Epithelial cell of prostate (primary cell): ENCODE measurements around the gene PTPRG.

Source experiments
- DNase-seq: peaks from one replicate; pipeline ENCODE4 v3.0.0-alpha.2; 2011; ENCODE audit warnings: low read depth, low spot score
- H3K27ac ChIP-seq: fragments of 450-650 bp; 2 replicates; pipeline ENCODE4 v1.5.1; 2017; ENCODE audit warnings: mild to moderate bottlenecking

PTPRG gene

DNA sequence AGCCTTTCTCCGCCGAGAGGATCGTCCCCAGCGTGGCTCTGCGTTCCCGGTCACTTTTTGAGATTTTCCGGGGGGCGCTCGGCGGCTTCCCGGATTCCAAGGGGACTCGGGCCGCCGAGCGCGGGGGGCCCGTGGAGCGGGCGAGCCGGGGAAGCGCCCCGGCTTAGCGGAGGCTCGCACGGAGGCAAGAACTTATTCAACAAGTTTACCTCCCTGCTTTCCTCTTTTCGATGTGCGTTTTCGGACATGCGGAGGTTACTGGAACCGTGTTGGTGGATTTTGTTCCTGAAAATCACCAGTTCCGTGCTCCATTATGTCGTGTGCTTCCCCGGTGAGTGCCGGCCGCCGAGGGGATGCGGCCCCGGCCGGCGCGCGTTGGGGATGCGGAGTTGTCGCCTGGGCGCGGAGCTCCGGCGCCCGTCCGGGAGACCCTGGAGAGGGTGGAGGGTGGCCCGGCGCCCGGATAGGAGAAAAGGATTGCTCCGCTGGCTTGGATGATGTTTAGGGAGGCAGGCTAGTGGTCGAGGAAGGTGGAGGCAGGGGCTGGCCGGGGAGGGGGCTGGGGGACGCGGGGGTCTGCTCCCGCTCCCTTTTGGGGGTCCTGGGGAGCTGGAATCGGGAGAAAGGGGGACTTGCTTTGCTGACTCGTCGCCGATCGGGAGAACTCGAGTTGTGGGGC is 810 bp downstream of the PTPRG start:
- DNase-seq = no peak
- H3K27ac ChIP-seq = peak overlapping the region; percentile 81

- H3K27ac ChIP-seq = no peak overlapping the region
- no peak for DNase-seq
These were observed 1.4 kb downstream of the PTPRG start for GRCh38 chr3:61562721-61563312.

- no peak overlapping the region for H3K27ac ChIP-seq
These were observed 2.2 kb downstream of the PTPRG start for GRCh38 chr3:61563313-61564271.

GRCh38 chr3:61564395-61565059 is 3.2 kb downstream of the PTPRG start:
- DNase-seq = no peak
- H3K27ac ChIP-seq = no peak overlapping the region

More at GRCh38 chr3:61563313-61564271, 2.2 kb downstream of the PTPRG start:
- DNase-seq = no peak

DNA sequence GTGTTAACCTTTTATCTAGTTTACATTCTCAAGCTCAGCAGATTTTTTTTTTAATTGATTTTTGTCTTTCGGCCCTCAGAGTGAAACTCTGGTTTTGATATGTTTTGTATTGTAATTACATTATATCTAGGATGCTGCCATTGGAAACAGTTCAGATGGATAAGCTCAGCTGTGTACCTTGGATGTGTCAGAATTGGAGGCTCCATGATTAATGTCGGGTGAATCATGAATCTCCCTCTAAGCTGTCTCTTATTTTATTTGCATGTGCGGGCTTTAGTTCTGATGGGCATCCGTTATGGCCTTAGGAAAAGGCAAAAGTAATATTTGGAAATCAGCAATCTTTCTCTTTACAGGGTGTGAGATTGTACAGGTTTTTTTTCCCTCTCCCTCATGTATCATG is 4.2 kb downstream of the PTPRG start:
- no peak overlapping the region for H3K27ac ChIP-seq
- DNase-seq = no peak

- no peak for DNase-seq
- H3K27ac ChIP-seq = no peak overlapping the region
These were observed 6.8 kb downstream of the PTPRG start for GRCh38 chr3:61568127-61568526.

GRCh38 chr3:61569856-61570580 is 8.6 kb downstream of the PTPRG start:
- H3K27ac ChIP-seq = no peak overlapping the region
- DNase-seq = no peak

DNA sequence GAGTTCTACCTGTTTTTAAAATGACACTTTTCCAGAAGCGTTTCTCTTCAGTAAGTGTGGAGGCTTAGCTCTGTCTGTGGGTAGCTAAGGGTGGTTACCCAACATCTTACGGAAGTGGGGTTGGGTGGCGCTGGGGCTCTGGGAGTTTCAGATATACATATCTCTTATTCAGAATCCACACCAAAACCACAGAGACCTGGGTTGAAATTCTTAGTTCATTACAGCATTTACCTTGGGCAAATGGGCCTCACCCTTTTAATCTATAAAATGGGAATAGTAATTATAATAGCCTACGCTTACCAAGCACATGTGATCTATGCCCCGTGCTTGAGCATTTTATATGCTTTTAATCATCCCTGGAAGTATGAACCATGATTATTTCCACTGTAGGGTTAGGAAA is 9.4 kb downstream of the PTPRG start:
- DNase-seq = no peak
- H3K27ac ChIP-seq = no peak overlapping the region

DNA sequence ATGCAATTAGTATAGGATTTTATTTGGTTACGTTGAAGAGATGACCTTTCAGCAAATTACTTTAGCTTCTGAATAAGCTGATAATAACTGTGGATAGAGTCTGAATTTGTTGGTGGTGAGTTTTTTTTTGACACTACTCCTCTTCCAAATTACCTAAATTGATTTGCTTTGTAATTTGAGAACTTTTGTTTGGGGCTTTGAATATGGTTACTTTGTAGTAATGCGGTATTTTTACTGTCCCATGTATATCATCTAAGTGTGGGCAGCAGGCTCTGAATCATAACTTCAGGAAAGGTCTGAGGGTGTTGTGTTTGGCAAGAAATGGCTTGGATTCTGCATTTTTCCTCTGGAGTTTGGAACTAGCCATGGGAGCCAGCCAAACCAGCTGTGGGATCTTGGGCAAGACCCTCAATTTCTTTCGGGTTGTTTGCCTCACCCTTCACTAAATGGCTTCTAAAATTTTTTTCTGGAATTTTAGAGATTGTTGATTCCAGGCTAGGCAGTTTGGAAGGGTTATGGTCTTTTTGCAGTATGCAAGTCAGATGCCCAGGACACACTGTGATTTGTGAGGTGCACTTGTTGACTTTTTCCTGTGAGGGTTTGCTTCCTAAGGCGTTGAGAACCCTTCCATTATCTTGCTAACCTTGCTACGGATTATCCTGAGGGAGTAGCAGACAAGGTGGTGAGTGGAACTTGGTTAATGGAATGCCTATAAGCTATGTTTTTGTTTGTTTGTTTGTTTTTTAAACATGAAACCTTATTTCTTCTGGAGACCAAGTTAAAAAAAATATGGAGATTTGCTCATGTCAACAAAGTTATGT is 10.4 kb downstream of the PTPRG start:
- DNase-seq = no peak

DNA sequence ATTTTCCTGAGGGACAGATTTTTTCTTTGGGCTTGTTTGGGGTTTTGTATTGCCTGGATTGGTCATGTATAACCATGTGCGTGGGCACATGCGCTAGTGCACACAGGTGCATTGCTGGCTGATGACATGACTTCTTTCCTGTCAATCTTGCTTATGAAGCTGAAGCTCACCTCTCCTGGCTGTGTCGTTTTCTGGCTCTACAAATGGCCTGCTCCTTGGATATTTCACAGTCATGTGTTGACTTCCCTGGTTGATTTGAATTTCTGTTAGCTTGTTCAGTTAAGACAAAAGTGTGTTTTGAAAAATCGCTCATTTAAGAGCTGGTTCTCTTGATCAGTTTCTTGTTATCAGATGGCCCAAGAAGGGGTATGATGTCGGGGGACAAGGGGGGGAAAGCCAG is 11.5 kb downstream of the PTPRG start:
- no peak for DNase-seq
- H3K27ac ChIP-seq = no peak overlapping the region

More for the DNA sequence above, 10.4 kb downstream of the PTPRG start:
- no peak overlapping the region for H3K27ac ChIP-seq

GRCh38 chr3:61573441-61573840 is 12.1 kb downstream of the PTPRG start:
- DNase-seq = no peak
- H3K27ac ChIP-seq = no peak overlapping the region

GRCh38 chr3:61574854-61575253 is 13.5 kb downstream of the PTPRG start:
- DNase-seq = no peak
- H3K27ac ChIP-seq = no peak overlapping the region

GRCh38 chr3:61575893-61576292 is 14.5 kb downstream of the PTPRG start:
- DNase-seq = no peak
- no peak overlapping the region for H3K27ac ChIP-seq

- no peak overlapping the region for H3K27ac ChIP-seq
These were observed 16.4 kb downstream of the PTPRG start for GRCh38 chr3:61577760-61578159.

DNA sequence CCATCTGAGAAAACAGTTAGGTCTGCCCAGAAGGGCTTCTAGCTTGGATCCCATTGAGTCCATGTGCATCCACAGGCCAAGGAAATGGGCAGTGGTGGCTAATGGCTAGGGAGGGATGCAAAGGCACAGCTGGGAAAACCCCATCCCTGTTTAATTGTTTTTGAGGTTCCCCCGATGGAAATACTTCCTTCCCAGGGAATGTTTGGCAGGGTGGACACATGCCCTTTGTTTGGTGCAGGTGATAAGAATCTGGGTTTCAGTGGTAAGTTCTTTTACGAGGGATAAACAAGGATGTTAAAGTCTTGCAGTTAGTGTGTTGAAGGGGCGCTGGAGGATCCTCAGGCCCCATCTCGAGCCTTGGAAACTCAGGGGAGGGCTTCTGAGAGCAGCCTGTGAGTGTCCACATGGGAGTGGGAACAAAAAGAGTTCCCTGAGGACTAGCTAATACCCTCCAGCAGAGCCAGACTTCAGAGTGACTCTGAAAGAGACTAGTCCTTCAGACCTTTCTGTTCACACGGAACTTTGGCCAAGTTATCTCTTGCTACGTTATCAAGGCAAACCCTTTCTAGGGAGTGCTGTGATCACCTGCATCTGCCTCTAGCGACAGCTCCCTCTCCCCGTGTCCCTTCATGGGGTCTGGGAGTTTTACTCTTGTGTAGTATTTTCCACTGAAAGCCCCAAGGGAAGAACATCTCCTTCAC is 17.4 kb downstream of the PTPRG start:
- no peak for DNase-seq
- no peak overlapping the region for H3K27ac ChIP-seq

More at GRCh38 chr3:61577760-61578159, 16.4 kb downstream of the PTPRG start:
- no peak for DNase-seq

DNA sequence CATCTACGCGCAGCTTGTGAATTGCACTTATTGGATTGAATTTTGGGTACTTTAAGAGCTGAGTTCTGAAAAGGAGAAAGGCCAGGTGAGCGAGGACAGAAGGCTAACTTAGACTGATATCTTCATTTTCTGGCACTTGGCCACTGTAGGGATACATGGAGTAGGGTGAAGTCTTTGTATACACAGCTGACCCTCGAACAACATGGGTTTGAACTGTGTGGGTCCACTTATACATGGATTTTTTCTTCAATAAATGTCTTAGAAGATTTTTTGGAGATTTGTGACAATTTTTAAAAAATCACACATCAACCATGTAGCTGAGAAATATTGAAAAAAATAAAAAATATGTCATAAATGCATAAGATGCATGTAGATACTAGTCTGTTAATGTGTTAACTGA is 18.3 kb downstream of the PTPRG start:
- DNase-seq = no peak
- no peak overlapping the region for H3K27ac ChIP-seq

- no peak for DNase-seq
- no peak overlapping the region for H3K27ac ChIP-seq
These were observed 19.7 kb downstream of the PTPRG start for GRCh38 chr3:61580982-61581643.

DNA sequence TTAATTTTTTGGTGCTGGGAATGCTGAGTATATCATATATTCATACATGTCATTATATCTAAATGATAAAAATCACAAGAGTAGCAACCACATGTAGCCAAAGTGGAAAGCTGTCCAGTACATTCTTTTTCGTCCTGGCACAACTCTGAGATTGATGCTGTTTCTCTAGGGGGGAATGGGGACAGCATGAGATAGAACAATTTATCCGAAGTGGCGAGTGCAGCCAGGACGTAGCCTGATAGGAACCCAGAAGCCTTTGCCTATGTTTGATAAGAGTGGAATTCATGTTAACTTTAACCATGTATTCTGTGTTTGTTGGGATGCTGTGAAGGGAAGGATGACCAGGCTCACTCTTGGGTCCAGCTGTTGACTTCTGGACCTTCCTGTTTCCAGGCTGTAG is 20.9 kb downstream of the PTPRG start:
- no peak for DNase-seq

More for the DNA sequence above, 20.9 kb downstream of the PTPRG start:
- H3K27ac ChIP-seq = no peak overlapping the region
